Measurements from ENCODE around the gene TIGAR. TPM values are rescaled to one million over a fixed set of nuclear protein-coding genes. Genes with fewer than 3 reads are reported as not detected.

Gene TIGAR
- total RNA-seq: 1 to 10 TPM; 4.1 to 9.5 TPM

- TF ChIP-seq, protein P1, sequence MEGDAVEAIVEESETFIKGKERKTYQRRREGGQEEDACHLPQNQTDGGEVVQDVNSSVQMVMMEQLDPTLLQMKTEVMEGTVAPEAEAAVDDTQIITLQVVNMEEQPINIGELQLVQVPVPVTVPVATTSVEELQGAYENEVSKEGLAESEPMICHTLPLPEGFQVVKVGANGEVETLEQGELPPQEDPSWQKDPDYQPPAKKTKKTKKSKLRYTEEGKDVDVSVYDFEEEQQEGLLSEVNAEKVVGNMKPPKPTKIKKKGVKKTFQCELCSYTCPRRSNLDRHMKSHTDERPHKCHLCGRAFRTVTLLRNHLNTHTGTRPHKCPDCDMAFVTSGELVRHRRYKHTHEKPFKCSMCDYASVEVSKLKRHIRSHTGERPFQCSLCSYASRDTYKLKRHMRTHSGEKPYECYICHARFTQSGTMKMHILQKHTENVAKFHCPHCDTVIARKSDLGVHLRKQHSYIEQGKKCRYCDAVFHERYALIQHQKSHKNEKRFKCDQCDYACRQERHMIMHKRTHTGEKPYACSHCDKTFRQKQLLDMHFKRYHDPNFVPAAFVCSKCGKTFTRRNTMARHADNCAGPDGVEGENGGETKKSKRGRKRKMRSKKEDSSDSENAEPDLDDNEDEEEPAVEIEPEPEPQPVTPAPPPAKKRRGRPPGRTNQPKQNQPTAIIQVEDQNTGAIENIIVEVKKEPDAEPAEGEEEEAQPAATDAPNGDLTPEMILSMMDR (IDR thresholded peaks at IDR 0.05): no peak
- peak; percentile 56 for DNase-seq (ENCODE audit: low spot score)
- Histone ChIP-seq H3K27ac (peak within 1 kb of the TSS; percentile 72 to 86), H3K4me3 (peak within 1 kb of the TSS; percentile 80), H3K27me3 (replicated peaks; ENCODE audit: insufficient read depth) (no peaks in the 10 kb centered on the region), H3K9me3 (no peaks in the 10 kb centered on the region), H3K4me1 (ENCODE audit: control insufficient read depth in 1 of 2, low read depth in 2 of 2) (peaks cover 9 to 10% of the 10 kb centered on the region in 2 donors), H3K36me3 (no peaks in the 10 kb centered on the region)
- ATAC-seq (ENCODE audit: insufficient number of reproducible peaks, low FRiP score, low read depth): peak; percentile 92
Measured at GRCh38 chr12:4320853-4321701, at the start of gene TIGAR. Gene TIGAR (plus strand): TSS chr12:4321213. CDS start chr12:4321272, 59 bp downstream.

DNA sequence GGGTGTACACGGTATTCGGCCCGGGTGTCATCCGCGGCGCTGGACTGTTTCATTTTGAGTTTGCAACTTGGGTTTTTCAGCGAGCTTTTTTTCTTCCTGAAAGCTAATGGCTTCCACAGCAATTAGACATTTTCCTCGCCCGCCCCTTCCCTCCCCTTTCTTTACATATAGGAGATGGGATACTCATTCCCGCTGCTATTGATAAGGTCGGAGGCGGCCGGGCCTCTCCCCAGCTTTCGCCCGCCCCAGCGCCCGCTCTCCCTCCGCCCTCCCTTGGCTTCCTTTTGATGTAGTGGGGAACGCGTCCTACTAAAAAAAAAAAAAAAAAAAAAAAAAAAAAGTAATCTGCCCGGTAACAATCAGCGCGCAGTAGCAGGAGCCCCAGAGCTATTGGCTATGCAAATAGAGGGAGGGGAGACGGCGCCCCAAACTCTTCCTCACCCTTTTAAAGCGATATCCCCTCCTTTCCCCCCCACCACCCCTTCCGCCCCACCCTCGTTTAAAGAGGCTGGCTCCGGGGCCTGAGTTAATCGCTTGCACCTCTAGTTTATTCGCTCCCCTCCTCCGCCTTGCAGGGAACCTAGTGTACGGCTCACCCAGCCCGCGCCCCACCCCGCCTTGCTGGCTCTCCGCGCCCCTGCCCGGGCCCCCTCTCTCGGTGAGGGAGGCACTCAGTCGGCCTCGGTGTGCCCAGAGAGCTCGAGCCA, 49.1 kb upstream of the TIGAR start:
- Histone ChIP-seq H3K36me3 (peaks cover 4% of the 10 kb centered on the region), H3K4me1 (ENCODE audit: control insufficient read depth in 1 of 2, low read depth in 2 of 2) (peaks cover 9 to 47% of the 10 kb centered on the region in 2 donors), H3K27me3 (replicated peaks; ENCODE audit: insufficient read depth) (no peaks in the 10 kb centered on the region), H3K27ac (peak overlapping the region; percentile 32 to 41), H3K4me3 (peak overlapping the region; percentile 81), H3K9me3 (no peaks in the 10 kb centered on the region)
- DNase-seq (ENCODE audit: low spot score) (no peak), ATAC-seq (ENCODE audit: insufficient number of reproducible peaks, low FRiP score, low read depth) (no peak)
- TF ChIP-seq, protein P1 (IDR thresholded peaks at IDR 0.05): no peak

DNA sequence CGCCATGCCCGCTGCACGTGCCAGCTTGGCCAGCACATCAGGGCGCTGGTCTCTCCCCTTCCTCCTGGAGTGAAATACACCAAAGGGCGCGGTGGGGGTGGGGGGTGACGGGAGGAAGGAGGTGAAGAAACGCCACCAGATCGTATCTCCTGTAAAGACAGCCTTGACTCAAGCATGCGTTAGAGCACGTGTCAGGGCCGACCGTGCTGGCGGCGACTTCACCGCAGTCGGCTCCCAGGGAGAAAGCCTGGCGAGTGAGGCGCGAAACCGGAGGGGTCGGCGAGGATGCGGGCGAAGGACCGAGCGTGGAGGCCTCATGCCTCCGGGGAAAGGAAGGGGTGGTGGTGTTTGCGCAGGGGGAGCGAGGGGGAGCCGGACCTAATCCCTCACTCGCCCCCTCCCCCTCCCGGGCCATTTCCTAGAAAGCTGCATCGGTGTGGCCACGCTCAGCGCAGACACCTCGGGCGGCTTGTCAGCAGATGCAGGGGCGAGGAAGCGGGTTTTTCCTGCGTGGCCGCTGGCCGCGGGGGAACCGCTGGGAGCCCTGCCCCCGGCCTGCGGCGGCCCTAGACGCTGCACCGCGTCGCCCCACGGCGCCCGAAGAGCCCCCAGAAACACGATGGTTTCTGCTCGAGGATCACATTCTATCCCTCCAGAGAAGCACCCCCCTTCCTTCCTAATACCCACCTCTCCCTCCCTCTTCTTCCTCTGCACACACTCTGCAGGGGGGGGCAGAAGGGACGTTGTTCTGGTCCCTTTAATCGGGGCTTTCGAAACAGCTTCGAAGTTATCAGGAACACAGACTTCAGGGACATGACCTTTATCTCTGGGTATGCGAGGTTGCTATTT, 48.4 kb upstream of the TIGAR start:
- peak overlapping the region in 1 of 2 donors; percentile 41 for H3K27ac ChIP-seq
- TF ChIP-seq, protein P1 (IDR thresholded peaks at IDR 0.05): no peak
- H3K36me3 ChIP-seq: peaks cover 7% of the 10 kb centered on the region
- DNase-seq (ENCODE audit: low spot score): no peak
- peaks cover 16 to 55% of the 10 kb centered on the region in 2 donors for H3K4me1 ChIP-seq (ENCODE audit: control insufficient read depth in 1 of 2, low read depth in 2 of 2)
- H3K27me3 ChIP-seq (replicated peaks; ENCODE audit: insufficient read depth): no peaks in the 10 kb centered on the region
- H3K4me3 ChIP-seq: peak overlapping the region; percentile 81
- H3K9me3 ChIP-seq: no peaks in the 10 kb centered on the region
- no peak for ATAC-seq (ENCODE audit: insufficient number of reproducible peaks, low FRiP score, low read depth)

GRCh38 chr12:4273273-4273651, 47.8 kb upstream of the TIGAR start:
- Histone ChIP-seq H3K4me1 (ENCODE audit: control insufficient read depth in 1 of 2, low read depth in 2 of 2) (peaks cover 16 to 60% of the 10 kb centered on the region in 2 donors), H3K4me3 (peak overlapping the region; percentile 81), H3K9me3 (no peaks in the 10 kb centered on the region), H3K27me3 (replicated peaks; ENCODE audit: insufficient read depth) (no peaks in the 10 kb centered on the region), H3K27ac (no peak overlapping the region), H3K36me3 (peaks cover 9% of the 10 kb centered on the region)
- DNase-seq (ENCODE audit: low spot score) (no peak), ATAC-seq (ENCODE audit: insufficient number of reproducible peaks, low FRiP score, low read depth) (no peak)
- TF ChIP-seq, protein P1 (IDR thresholded peaks at IDR 0.05): no peak

Measured in thoracic aorta (tissue), 2 donors.